H9 (cell line): ENCODE results near the gene RAI14. TPM values are rescaled to one million over a fixed set of nuclear protein-coding genes. Genes with fewer than 3 reads are reported as not detected.
A peak's percentile ranks its signal among the peaks of the same experiment; 100 is the strongest.
"Not testable (repeated sequence)": the region's sequence is repeated elsewhere in the genome, so short reads cannot be mapped to it uniquely, and the experiment has no call there.

ENCODE experiments used
- DNase-seq: peaks from one replicate; pipeline ENCODE4 v3.0.0-alpha.2; 2017
- H2AFZ ChIP-seq: one replicate; pipeline ENCODE4 v1.6.1; 2013; ENCODE audit warnings: mild to moderate bottlenecking, low read length, control low read depth, moderate library complexity
- H2AK5ac ChIP-seq: 2 replicates; pipeline ENCODE4 v1.6.1; 2013; ENCODE audit warnings: low read length, control low read depth, mixed read lengths; ENCODE audit not compliant: insufficient read length
- H2BK120ac ChIP-seq: one replicate; pipeline ENCODE4 v1.6.1; 2013; ENCODE audit warnings: low read depth, mild to moderate bottlenecking, low read length, control low read depth, inconsistent platforms; ENCODE audit not compliant: poor library complexity, severe bottlenecking
- H2BK12ac ChIP-seq: 2 replicates; pipeline ENCODE4 v1.6.1; 2013; ENCODE audit warnings: low read length, control low read depth, mixed read lengths, low read depth; ENCODE audit not compliant: insufficient read length
- H2BK15ac ChIP-seq: 2 replicates; pipeline ENCODE4 v1.6.1; 2013; ENCODE audit warnings: low read depth, low read length, control low read depth
- H2BK20ac ChIP-seq: one replicate; pipeline ENCODE4 v1.6.1; 2013; ENCODE audit warnings: low read depth, mild to moderate bottlenecking, low read length, control low read depth, inconsistent platforms; ENCODE audit not compliant: poor library complexity, severe bottlenecking
- H2BK5ac ChIP-seq: 2 replicates; pipeline ENCODE4 v1.6.1; 2013; ENCODE audit warnings: low read length, control low read depth, mixed read lengths; ENCODE audit not compliant: insufficient read length
- H3K14ac ChIP-seq: 2 replicates; pipeline ENCODE4 v1.6.1; 2013; ENCODE audit warnings: low read length, control low read depth; ENCODE audit not compliant: insufficient read depth
- H3K18ac ChIP-seq: 2 replicates; pipeline ENCODE4 v1.6.1; 2013; ENCODE audit warnings: low read depth, mild to moderate bottlenecking, mixed read lengths, low read length, control low read depth; ENCODE audit not compliant: insufficient read length
- H3K23ac ChIP-seq: 2 replicates; pipeline ENCODE4 v1.6.1; 2013; ENCODE audit warnings: low read length, control low read depth, mixed read lengths, low read depth; ENCODE audit not compliant: insufficient read length
- H3K23me2 ChIP-seq: 2 replicates; pipeline ENCODE4 v1.6.1; 2013; ENCODE audit warnings: low read depth, mild to moderate bottlenecking, mixed read lengths, low read length, control low read depth; ENCODE audit not compliant: insufficient read length, poor library complexity, severe bottlenecking
- H3K27ac ChIP-seq: 2 replicates; pipeline ENCODE4 v1.5.1; 2013; ENCODE audit warnings: low read length, control low read depth, mixed read lengths, low read depth; ENCODE audit not compliant: insufficient read length
- H3K27me3 ChIP-seq: 2 replicates; pipeline ENCODE4 v1.6.1; 2013; ENCODE audit warnings: low read length, control low read depth, inconsistent platforms; ENCODE audit not compliant: insufficient read depth
- H3K4ac ChIP-seq: 2 replicates; pipeline ENCODE4 v1.6.1; 2013; ENCODE audit warnings: low read depth, mild to moderate bottlenecking, control low read depth, inconsistent platforms, low read length, moderate library complexity
- H3K4me1 ChIP-seq: 2 replicates; pipeline ENCODE4 v1.6.1; 2013; ENCODE audit warnings: low read length, control low read depth, inconsistent platforms; ENCODE audit not compliant: insufficient read depth
- H3K4me2 ChIP-seq: 2 replicates; pipeline ENCODE4 v1.6.1; 2013; ENCODE audit warnings: low read length, control low read depth, mixed read lengths; ENCODE audit not compliant: insufficient read length, insufficient read depth
- H3K56ac ChIP-seq: 2 replicates; pipeline ENCODE4 v1.6.1; 2013; ENCODE audit warnings: low read depth, mild to moderate bottlenecking, mixed read lengths, low read length, control low read depth; ENCODE audit not compliant: insufficient read length
- H3K79me1 ChIP-seq: 2 replicates; pipeline ENCODE4 v1.6.1; 2013; ENCODE audit warnings: low read depth, mild to moderate bottlenecking, moderate library complexity, low read length, control low read depth, inconsistent platforms; ENCODE audit not compliant: insufficient read depth, poor library complexity, severe bottlenecking
- H3K79me2 ChIP-seq: 2 replicates; pipeline ENCODE4 v1.6.1; 2013; ENCODE audit warnings: low read length, control low read depth, inconsistent platforms; ENCODE audit not compliant: insufficient read depth
- H3K9ac ChIP-seq: 2 replicates; pipeline ENCODE4 v1.6.1; 2013; ENCODE audit warnings: low read length, control low read depth, mixed read lengths; ENCODE audit not compliant: insufficient read length; ENCODE audit errors: extremely low read depth
- H3K9me3 ChIP-seq: one replicate; pipeline ENCODE4 v1.6.1; 2013; ENCODE audit warnings: low read depth, low read length, inconsistent platforms; ENCODE audit not compliant: control insufficient read depth
- H3T11ph ChIP-seq: one replicate; pipeline ENCODE4 v1.6.1; 2013; ENCODE audit warnings: mild to moderate bottlenecking, low read length, control low read depth, inconsistent platforms
- H4K20me1 ChIP-seq: one replicate; pipeline ENCODE4 v1.6.1; 2013; ENCODE audit not compliant: control insufficient read depth, insufficient read length, insufficient read depth
- H4K5ac ChIP-seq: 2 replicates; pipeline ENCODE4 v1.6.1; 2013; ENCODE audit warnings: low read depth, mild to moderate bottlenecking, mixed read lengths, low read length, control low read depth; ENCODE audit not compliant: insufficient read length
- H4K8ac ChIP-seq: replicated peaks from 2 replicates; pipeline ENCODE4 v1.6.1; 2013; ENCODE audit warnings: low read length, control low read depth, mixed read lengths, low read depth; ENCODE audit not compliant: insufficient read length
- H4K91ac ChIP-seq: 2 replicates; pipeline ENCODE4 v1.6.1; 2013; ENCODE audit warnings: low read depth, mild to moderate bottlenecking, moderate library complexity, mixed read lengths, low read length, control low read depth; ENCODE audit not compliant: insufficient read length
- H3K27ac Mint-ChIP-seq, 3 experiments: 2 replicates in 2 of 3; 3 replicates in 1 of 3; pipeline ENCODE4 v1.8.0; 2020 to 2021; ENCODE audit warnings: mixed read lengths in 3 of 3, mild to moderate bottlenecking in 1 of 3, moderate library complexity in 1 of 3
- H3K27me3 Mint-ChIP-seq: 2 replicates; pipeline ENCODE4 v1.8.0; 2021; ENCODE audit warnings: low read depth, mild to moderate bottlenecking, moderate library complexity, mixed read lengths
- H3K36me3 Mint-ChIP-seq, 3 experiments: 2 replicates in 2 of 3; 3 replicates in 1 of 3; pipeline ENCODE4 v1.8.0; 2020 to 2021; ENCODE audit warnings: low read depth in 3 of 3, mixed read lengths in 3 of 3; ENCODE audit not compliant: insufficient read depth in 1 of 3
- H3K4me1 Mint-ChIP-seq, 2 experiments: 2 replicates each; pipeline ENCODE4 v1.8.0; 2020; ENCODE audit warnings: mixed read lengths in 2 of 2
- H3K4me3 Mint-ChIP-seq, 2 experiments: 2 replicates in 1 of 2; 3 replicates in 1 of 2; pipeline ENCODE4 v1.8.0; 2020 to 2021; ENCODE audit warnings: mild to moderate bottlenecking in 2 of 2, mixed read lengths in 2 of 2, moderate library complexity in 1 of 2
- H3K9me3 Mint-ChIP-seq, 2 experiments: 2 replicates in 1 of 2; 3 replicates in 1 of 2; pipeline ENCODE4 v1.8.0; 2020; ENCODE audit warnings: mild to moderate bottlenecking in 2 of 2, mixed read lengths in 2 of 2, moderate library complexity in 1 of 2
- CTCF ChIP-seq: fragments of 200-600 bp; sonication (generic); conservative IDR thresholded peaks from 3 replicates; pipeline ENCODE4 v1.8.0; 2021; ENCODE audit warnings: antibody characterized with exemption, mild to moderate bottlenecking
- WGBS: extraction: QIAGEN DNeasy Blood & Tissue Kit; methylation state at CpG from one replicate; pipeline ENCODE4 v1.1.7; 2013; ENCODE audit warnings: missing lambda C conversion rate, low lambda C conversion rate, mixed read lengths; ENCODE audit not compliant: insufficient read length; ENCODE audit errors: extremely low coverage; 5-methylcytosine and 5-hydroxymethylcytosine counted together
- total RNA-seq: library from RNA; stranded (reverse); gene quantifications from 2 replicates; pipeline ENCODE4 v1.2.1, GENCODE V29; 2021

RAI14 gene
- total RNA-seq, 1 experiment from 2014 or later, result 127 TPM

GRCh38 chr5:34700078-34700452, 43.9 kb downstream of the RAI14 start:
- H4K5ac ChIP-seq, result no peak overlapping the region
- Mint-ChIP-seq H3K27ac (peak overlapping the region; percentile 6 to 69 (median 10); a peak in 4 of 7 replicates), H3K27me3 (no peaks in the 10 kb centered on the region)

DNA sequence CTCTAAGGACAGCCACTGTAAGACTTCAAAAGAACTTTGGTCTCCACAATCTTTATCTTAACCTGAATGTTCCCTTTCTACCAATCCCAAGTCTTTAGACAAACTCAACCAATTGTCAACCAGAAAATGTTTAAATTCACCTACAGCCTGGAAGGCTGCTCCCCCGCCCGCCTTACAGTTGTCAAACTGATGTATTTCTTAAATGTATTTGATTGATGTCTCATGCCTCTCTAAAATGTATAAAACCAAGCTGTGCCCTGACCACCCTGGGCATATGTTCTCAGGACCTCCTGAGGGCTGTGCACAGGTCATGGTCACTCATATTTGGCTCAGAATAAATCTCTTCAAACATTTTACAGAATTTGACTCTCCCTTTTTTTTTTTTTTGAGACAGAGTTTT, 45.3 kb downstream of the RAI14 start:
- not testable (repeated sequence) for H3K14ac ChIP-seq, H2BK12ac ChIP-seq, H3K4me2 ChIP-seq, H3K23ac ChIP-seq, H4K91ac ChIP-seq, H2AFZ ChIP-seq, H3K4me3 Mint-ChIP-seq, H2AK5ac ChIP-seq, H3K27me3 ChIP-seq, H2BK5ac ChIP-seq, H3T11ph ChIP-seq, H3K56ac ChIP-seq, H4K20me1 ChIP-seq, H2BK20ac ChIP-seq, H3K9me3 Mint-ChIP-seq, H3K9me3 ChIP-seq, H3K23me2 ChIP-seq, H2BK15ac ChIP-seq, H3K18ac ChIP-seq, H3K27ac ChIP-seq, H3K9ac ChIP-seq, DNase-seq, H3K4ac ChIP-seq, H4K8ac ChIP-seq, H2BK120ac ChIP-seq, H4K5ac ChIP-seq, H3K27me3 Mint-ChIP-seq
- no CpG with 5 or more reads among the region's 2 CpGs for WGBS
- Mint-ChIP-seq H3K27ac (peak overlapping the region in 2 of 3 experiments; percentile 1 to 59; a peak in 2 of 7 replicates), H3K36me3 (peaks cover 7 to 17% (median 11%) of the 10 kb centered on the region in 3 experiments; a peak in 5 of 7 replicates), H3K4me1 (peaks cover 69 to 81% of the 10 kb centered on the region in 2 experiments)
- peaks cover 11% of the 10 kb centered on the region for H3K79me1 ChIP-seq
- H3K4me1 ChIP-seq, result peaks cover 17% of the 10 kb centered on the region; the same call in 1 of the 2 replicates
- H3K79me2 ChIP-seq, result peaks cover 20% of the 10 kb centered on the region; the same call in 1 of the 2 replicates

More at GRCh38 chr5:34700078-34700452, 43.9 kb downstream of the RAI14 start:
- H3K9me3 Mint-ChIP-seq, result no peaks in the 10 kb centered on the region
- no peak for DNase-seq
- Histone ChIP-seq H3K23me2 (no peaks in the 10 kb centered on the region), H3K23ac (no peak overlapping the region), H3K4me2 (peak overlapping the region; percentile 1), H3K9me3 (no peaks in the 10 kb centered on the region), H3K79me1 (peaks cover 11% of the 10 kb centered on the region), H3K14ac (no peak overlapping the region), H3K4me1 (peaks cover 17% of the 10 kb centered on the region; the same call in 1 of the 2 replicates), H3T11ph (no peak overlapping the region), H2AK5ac (no peak overlapping the region), H3K4ac (no peak overlapping the region), H3K27me3 (no peaks in the 10 kb centered on the region), H4K20me1 (no peaks in the 10 kb centered on the region), H3K56ac (no peak overlapping the region), H2BK120ac (no peak overlapping the region), H3K18ac (no peak overlapping the region), H2AFZ (no peak overlapping the region), H2BK12ac (no peak overlapping the region), H2BK20ac (no peak overlapping the region), H3K27ac (no peak overlapping the region), H2BK15ac (no peak overlapping the region), H4K91ac (no peak overlapping the region), H3K9ac (no peak overlapping the region), H4K8ac (no peak overlapping the region), H3K79me2 (peaks cover 19% of the 10 kb centered on the region; the same call in 1 of the 2 replicates), H2BK5ac (no peak overlapping the region)
- WGBS, result no CpG with 5 or more reads among the region's 2 CpGs
- H3K4me1 Mint-ChIP-seq, result peaks cover 64 to 73% of the 10 kb centered on the region in 2 experiments
- peaks cover 6 to 16% (median 7%) of the 10 kb centered on the region in 3 experiments; a peak in 5 of 7 replicates for H3K36me3 Mint-ChIP-seq
- peak overlapping the region in 1 of 2 experiments; percentile 13; a peak in 1 of 5 replicates for H3K4me3 Mint-ChIP-seq
- no peak for TF ChIP-seq CTCF
